KMS-11 (cell line): ENCODE measurements around the gene CHST8.

ENCODE experiments used
- H2AFZ ChIP-seq: fragments of 200-600 bp; sonication (generic); 2 replicates; pipeline ENCODE4 v1.6.1; 2016; ENCODE audit warnings: antibody characterized with exemption, mixed run types, low read depth
- H3K27ac ChIP-seq: fragments of 200-600 bp; sonication (generic); 2 replicates; pipeline ENCODE4 v1.6.1; 2016; ENCODE audit warnings: mild to moderate bottlenecking, mixed run types
- H3K27me3 ChIP-seq: fragments of 200-600 bp; sonication (generic); 2 replicates; pipeline ENCODE4 v1.6.1; 2017; ENCODE audit warnings: mild to moderate bottlenecking, low read depth, mixed run types, moderate library complexity; ENCODE audit not compliant: insufficient read depth
- H3K36me3 ChIP-seq: fragments of 200-600 bp; sonication (generic); 2 replicates; pipeline ENCODE4 v1.6.1; 2017; ENCODE audit warnings: mild to moderate bottlenecking, mixed run types; ENCODE audit not compliant: insufficient read depth
- H3K4me1 ChIP-seq: fragments of 200-600 bp; sonication (generic); 2 replicates; pipeline ENCODE4 v1.6.1; 2016; ENCODE audit warnings: mild to moderate bottlenecking, low read depth, mixed run types; ENCODE audit not compliant: poor library complexity, severe bottlenecking
- H3K4me2 ChIP-seq: fragments of 200-600 bp; sonication (generic); 2 replicates; pipeline ENCODE4 v1.7.0; 2016; ENCODE audit warnings: mild to moderate bottlenecking, mixed run types
- H3K4me3 ChIP-seq: fragments of 200-600 bp; sonication (generic); IDR thresholded peaks from 2 replicates; pipeline ENCODE4 v1.6.1; 2017; ENCODE audit warnings: low read depth, low read length, mixed read lengths; ENCODE audit not compliant: insufficient read depth
- H3K79me2 ChIP-seq: fragments of 200-600 bp; sonication (generic); 2 replicates; pipeline ENCODE4 v1.6.1; 2016; ENCODE audit warnings: low read depth, mixed run types; ENCODE audit not compliant: insufficient read depth
- H3K9ac ChIP-seq: fragments of 200-600 bp; sonication (generic); 2 replicates; pipeline ENCODE4 v1.6.1; 2016; ENCODE audit warnings: mild to moderate bottlenecking, mixed run types
- H4K20me1 ChIP-seq: fragments of 200-600 bp; sonication (generic); 2 replicates; pipeline ENCODE4 v1.6.1; 2016; ENCODE audit warnings: mild to moderate bottlenecking, mixed run types; ENCODE audit not compliant: insufficient read depth
- TF ChIP-seq, protein P1 (sequence below): fragments of 200-600 bp; sonication (generic); conservative IDR thresholded peaks from 2 replicates; pipeline ENCODE4 v1.6.1; 2017; ENCODE audit warnings: low read depth, mild to moderate bottlenecking, antibody characterized with exemption, low read length, moderate library complexity, mixed read lengths

CHST8 gene

DNA sequence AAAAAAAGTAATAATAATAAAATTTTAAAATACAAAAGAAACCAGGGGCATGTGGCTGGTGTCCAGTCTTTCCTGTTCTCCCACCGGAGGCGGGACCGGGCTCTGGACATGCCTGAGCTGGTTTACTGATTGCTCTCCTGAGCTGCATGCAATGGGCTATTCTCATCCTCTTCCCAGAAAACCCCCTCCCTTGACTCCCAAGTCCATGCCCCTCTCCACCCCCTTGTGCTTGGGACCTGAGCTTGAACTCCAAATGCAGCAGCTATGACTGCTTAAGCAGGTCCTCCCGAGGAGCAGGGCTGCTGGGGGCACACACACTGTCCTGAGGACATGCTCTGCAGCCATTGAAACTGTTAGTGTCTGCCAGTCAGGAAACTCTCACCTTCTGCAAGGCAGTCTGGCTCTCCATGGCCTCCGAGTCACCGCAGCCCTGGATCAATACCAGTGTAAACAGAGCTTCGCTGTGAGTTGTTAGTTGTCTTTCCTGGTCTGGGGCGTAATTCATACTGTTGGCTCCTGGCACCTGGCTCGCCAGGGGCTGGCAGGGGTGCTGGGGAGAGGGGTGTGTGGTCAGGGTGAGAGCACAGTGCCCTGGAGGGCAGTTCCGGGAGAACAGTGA, 41.6 kb upstream of the CHST8 start:
- Histone ChIP-seq H2AFZ (no peak overlapping the region), H3K27me3 (0 out of 2 replicates have a peak, but pooled peaks cover 3% of the 10 kb centered on the region), H3K79me2 (no peaks in the 10 kb centered on the region), H3K4me2 (no peak overlapping the region), H4K20me1 (no peaks in the 10 kb centered on the region), H3K36me3 (no peaks in the 10 kb centered on the region), H3K9ac (no peak overlapping the region), H3K4me1 (no peaks in the 10 kb centered on the region), H3K27ac (no peak overlapping the region), H3K4me3 (no peak overlapping the region)
- TF ChIP-seq, protein P1, sequence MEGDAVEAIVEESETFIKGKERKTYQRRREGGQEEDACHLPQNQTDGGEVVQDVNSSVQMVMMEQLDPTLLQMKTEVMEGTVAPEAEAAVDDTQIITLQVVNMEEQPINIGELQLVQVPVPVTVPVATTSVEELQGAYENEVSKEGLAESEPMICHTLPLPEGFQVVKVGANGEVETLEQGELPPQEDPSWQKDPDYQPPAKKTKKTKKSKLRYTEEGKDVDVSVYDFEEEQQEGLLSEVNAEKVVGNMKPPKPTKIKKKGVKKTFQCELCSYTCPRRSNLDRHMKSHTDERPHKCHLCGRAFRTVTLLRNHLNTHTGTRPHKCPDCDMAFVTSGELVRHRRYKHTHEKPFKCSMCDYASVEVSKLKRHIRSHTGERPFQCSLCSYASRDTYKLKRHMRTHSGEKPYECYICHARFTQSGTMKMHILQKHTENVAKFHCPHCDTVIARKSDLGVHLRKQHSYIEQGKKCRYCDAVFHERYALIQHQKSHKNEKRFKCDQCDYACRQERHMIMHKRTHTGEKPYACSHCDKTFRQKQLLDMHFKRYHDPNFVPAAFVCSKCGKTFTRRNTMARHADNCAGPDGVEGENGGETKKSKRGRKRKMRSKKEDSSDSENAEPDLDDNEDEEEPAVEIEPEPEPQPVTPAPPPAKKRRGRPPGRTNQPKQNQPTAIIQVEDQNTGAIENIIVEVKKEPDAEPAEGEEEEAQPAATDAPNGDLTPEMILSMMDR = no peak

DNA sequence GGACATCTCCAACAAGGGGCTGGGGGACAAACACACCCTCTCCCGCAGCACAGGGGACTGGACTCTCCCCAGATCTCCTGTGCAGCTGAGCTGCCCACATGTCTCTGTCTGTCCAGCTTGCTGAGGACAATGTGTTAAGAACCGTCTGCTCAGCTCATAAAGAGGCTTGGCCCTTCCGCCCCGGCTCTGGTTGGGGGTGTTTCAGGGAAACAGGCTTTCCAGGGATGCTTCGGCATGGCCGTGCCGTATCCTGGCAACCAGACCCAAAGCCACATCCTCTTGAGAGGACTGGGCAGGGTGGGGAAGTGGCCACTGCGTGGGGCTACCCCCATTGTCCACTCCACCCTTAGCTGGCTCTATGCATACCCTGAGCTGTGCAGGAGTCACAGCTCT, 41.1 kb upstream of the CHST8 start:
- no peak overlapping the region for H3K4me3 ChIP-seq
- no peak overlapping the region for H3K4me2 ChIP-seq
- no peak overlapping the region for H2AFZ ChIP-seq
- no peaks in the 10 kb centered on the region for H3K36me3 ChIP-seq
- no peaks in the 10 kb centered on the region for H3K4me1 ChIP-seq
- H3K27me3 ChIP-seq = 0 out of 2 replicates have a peak, but pooled peaks cover 3% of the 10 kb centered on the region
- H3K27ac ChIP-seq = no peak overlapping the region
- TF ChIP-seq, protein P1 = no peak
- H3K79me2 ChIP-seq = no peaks in the 10 kb centered on the region
- no peaks in the 10 kb centered on the region for H4K20me1 ChIP-seq
- no peak overlapping the region for H3K9ac ChIP-seq

DNA sequence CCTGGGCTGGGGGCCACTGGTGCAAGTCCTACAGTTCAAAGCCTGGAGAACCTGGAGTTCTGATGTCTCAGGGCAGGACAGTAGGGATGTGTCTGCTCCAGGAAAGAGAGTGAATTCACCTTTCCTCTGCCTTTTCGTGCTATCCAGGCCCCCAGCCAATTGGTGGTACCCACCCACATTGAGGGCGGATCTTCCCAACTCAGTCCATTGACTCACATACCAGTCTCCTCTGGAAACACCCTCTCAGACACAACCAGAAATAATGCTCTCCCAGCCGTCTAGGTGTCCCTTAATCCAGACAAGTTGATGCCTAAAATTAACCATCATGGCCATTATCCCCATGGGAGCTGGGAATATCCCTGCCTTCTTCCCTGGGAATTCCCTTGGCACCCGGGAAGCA, 38.8 kb upstream of the CHST8 start:
- H3K4me3 ChIP-seq = no peak overlapping the region
- TF ChIP-seq, protein P1 = no peak
- no peak overlapping the region for H2AFZ ChIP-seq
- H3K9ac ChIP-seq = no peak overlapping the region
- no peaks in the 10 kb centered on the region for H4K20me1 ChIP-seq
- no peaks in the 10 kb centered on the region for H3K27me3 ChIP-seq
- no peak overlapping the region for H3K4me2 ChIP-seq
- H3K36me3 ChIP-seq = no peaks in the 10 kb centered on the region
- no peak overlapping the region for H3K27ac ChIP-seq
- H3K4me1 ChIP-seq = no peaks in the 10 kb centered on the region
- H3K79me2 ChIP-seq = no peaks in the 10 kb centered on the region

DNA sequence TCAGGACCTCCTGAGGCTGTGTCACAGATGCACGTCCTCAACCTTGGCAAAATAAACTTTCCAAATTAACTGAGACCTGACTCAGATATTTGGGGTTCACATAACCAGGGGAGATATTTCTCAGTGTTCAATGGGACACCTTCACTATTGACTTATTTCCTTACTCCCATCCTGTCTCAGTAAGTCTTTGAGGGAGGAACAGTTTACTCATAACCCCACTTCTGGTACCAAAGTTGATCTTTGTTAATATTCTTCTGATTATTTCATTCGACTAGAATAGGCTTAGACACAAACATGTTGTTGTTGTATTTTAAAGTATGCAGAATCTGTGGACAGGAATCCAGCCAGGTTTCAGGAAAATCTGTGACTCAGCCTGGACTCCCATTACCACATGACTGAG, 34.6 kb upstream of the CHST8 start:
- H3K79me2 ChIP-seq = no peaks in the 10 kb centered on the region
- no peak overlapping the region for H3K4me2 ChIP-seq
- H4K20me1 ChIP-seq = no peaks in the 10 kb centered on the region
- H3K4me1 ChIP-seq = no peaks in the 10 kb centered on the region
- no peak overlapping the region for H3K9ac ChIP-seq
- TF ChIP-seq, protein P1 = no peak
- H3K4me3 ChIP-seq = no peak overlapping the region
- H3K27me3 ChIP-seq = no peaks in the 10 kb centered on the region
- H2AFZ ChIP-seq = no peak overlapping the region
- no peaks in the 10 kb centered on the region for H3K36me3 ChIP-seq
- H3K27ac ChIP-seq = no peak overlapping the region
